ENCODE measurements around the gene LCN10. TPM values are rescaled to one million over a fixed set of nuclear protein-coding genes. Genes with fewer than 3 reads are reported as not detected.

The LCN10 gene
- total and polyA plus RNA-seq, 2 of the 13 experiments (the other 11 are each of a cell fraction or from before 2014, with no cell fraction given), result 0.53 to 0.61 TPM

GRCh38 chr9:136735812-136736480 is 6.8 kb downstream of the LCN10 start:
- Histone ChIP-seq H3K36me3 (replicated peaks in 1 of 2; ENCODE audit: control insufficient read depth in 1 of 2, insufficient read depth in 2 of 2, low read length in 2 of 2) (no peaks in the 10 kb centered on the region), H3K27ac (ENCODE audit: extremely low read length, insufficient read depth, low read length) (no peak overlapping the region), H3K9me3 (ENCODE audit: low read length) (no peaks in the 10 kb centered on the region), H3K27me3 (ENCODE audit: control insufficient read depth in 1 of 2, insufficient read depth in 2 of 2, low read length in 2 of 2) (peaks cover 4 to 51% of the 10 kb centered on the region in 2 experiments), H2AFZ (ENCODE audit: low read length) (no peak overlapping the region), H3K4me2 (ENCODE audit: low read depth, low read length) (no peak overlapping the region), H3K4me3 (replicated peaks in 1 of 3; ENCODE audit: insufficient read depth in 1 of 3, low read depth in 2 of 3, low read length in 3 of 3) (no peak overlapping the region), H3K9ac (ENCODE audit: insufficient read depth, low read depth, low read length) (no peak overlapping the region), H3K79me2 (ENCODE audit: insufficient read depth, low read length) (no peaks in the 10 kb centered on the region), H4K20me1 (ENCODE audit: insufficient read depth, low read length) (no peaks in the 10 kb centered on the region), H3K4me1 (ENCODE audit: insufficient read depth, low read length) (peaks cover 8% of the 10 kb centered on the region)
- ChIA-PET CTCF (ENCODE audit: low intra/inter-chr PET ratio, low total read pairs) (no interaction called here), POLR2A (no interaction called here)
- no TSS peak for BruUV-seq (replicated peaks)
- ATAC-seq (no peak; the same call in 2 of the 3 replicates), FAIRE-seq (no peak), DNase-seq (ENCODE audit: low spot score) (no peak)
- TF ChIP-seq GTF3A (CRISPR knock-in tag; conservative IDR thresholded peaks at IDR 0.05) (no peak), ZNF761 (CRISPR knock-in tag; conservative IDR thresholded peaks at IDR 0.05) (no peak), ZNF639 (CRISPR knock-in tag; conservative IDR thresholded peaks at IDR 0.05) (no peak), SP2 (CRISPR knock-in tag; IDR thresholded peaks at IDR 0.05) (no peak), ZNF451 (CRISPR knock-in tag; IDR thresholded peaks at IDR 0.05) (no peak), NCOA5 (CRISPR knock-in tag; IDR thresholded peaks at IDR 0.05) (no peak), ZBTB21 (CRISPR knock-in tag; IDR thresholded peaks at IDR 0.05) (no peak), DMTF1 (CRISPR knock-in tag; IDR thresholded peaks at IDR 0.05) (no peak), YEATS4 (CRISPR knock-in tag; IDR thresholded peaks at IDR 0.05; ENCODE audit: borderline replicate concordance) (no peak), MZF1 (CRISPR knock-in tag; IDR thresholded peaks at IDR 0.05; ENCODE audit: borderline replicate concordance) (no peak), SIN3A (IDR thresholded peaks at IDR 0.05; ENCODE audit: borderline replicate concordance, low read depth, low read length) (no peak), NONO (IDR thresholded peaks at IDR 0.05) (no peak), NONO (CRISPR knock-in tag; conservative IDR thresholded peaks at IDR 0.05) (no peak), ZNF121 (CRISPR knock-in tag; IDR thresholded peaks at IDR 0.05) (no peak), RFX1 (IDR thresholded peaks at IDR 0.05) (no peak)
- in situ Hi-C loops (cut with HindIII; ENCODE audit: extremely low pct_ligation_motif_present, low pct_unique_long_range_greater_than_20kb), result no loop called here
- WGBS (ENCODE audit: low lambda C conversion rate), result 49% methylated on average over 12 of the region's 21 CpGs
- intact Hi-C loops (cut with micrococcal nuclease; ENCODE audit: unreplicated experiment), result no loop called here
